ENCODE data around the gene PCDHGC4.

PCDHGC4 gene

GRCh38 chr5:141496038-141496437 is 11.2 kb downstream of the PCDHGC4 start:
- Mint-ChIP-seq H3K36me3 (ENCODE audit: low read depth) (peaks cover 60% of the 10 kb centered on the region), H3K27me3 (ENCODE audit: low read depth, poor library complexity) (peaks cover 6% of the 10 kb centered on the region), H3K4me1 (peaks cover 49% of the 10 kb centered on the region), H3K9me3 (peaks cover 3% of the 10 kb centered on the region), H3K27ac (peak overlapping the region; percentile 96), H3K4me3 (peak overlapping the region; percentile 75)
- TF ChIP-seq, protein P1, sequence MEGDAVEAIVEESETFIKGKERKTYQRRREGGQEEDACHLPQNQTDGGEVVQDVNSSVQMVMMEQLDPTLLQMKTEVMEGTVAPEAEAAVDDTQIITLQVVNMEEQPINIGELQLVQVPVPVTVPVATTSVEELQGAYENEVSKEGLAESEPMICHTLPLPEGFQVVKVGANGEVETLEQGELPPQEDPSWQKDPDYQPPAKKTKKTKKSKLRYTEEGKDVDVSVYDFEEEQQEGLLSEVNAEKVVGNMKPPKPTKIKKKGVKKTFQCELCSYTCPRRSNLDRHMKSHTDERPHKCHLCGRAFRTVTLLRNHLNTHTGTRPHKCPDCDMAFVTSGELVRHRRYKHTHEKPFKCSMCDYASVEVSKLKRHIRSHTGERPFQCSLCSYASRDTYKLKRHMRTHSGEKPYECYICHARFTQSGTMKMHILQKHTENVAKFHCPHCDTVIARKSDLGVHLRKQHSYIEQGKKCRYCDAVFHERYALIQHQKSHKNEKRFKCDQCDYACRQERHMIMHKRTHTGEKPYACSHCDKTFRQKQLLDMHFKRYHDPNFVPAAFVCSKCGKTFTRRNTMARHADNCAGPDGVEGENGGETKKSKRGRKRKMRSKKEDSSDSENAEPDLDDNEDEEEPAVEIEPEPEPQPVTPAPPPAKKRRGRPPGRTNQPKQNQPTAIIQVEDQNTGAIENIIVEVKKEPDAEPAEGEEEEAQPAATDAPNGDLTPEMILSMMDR (IDR thresholded peaks at IDR 0.05) = no peak
- no peak for DNase-seq

- Mint-ChIP-seq H3K27me3 (ENCODE audit: low read depth, poor library complexity) (peaks cover 2% of the 10 kb centered on the region), H3K36me3 (ENCODE audit: low read depth) (peaks cover 84% of the 10 kb centered on the region), H3K27ac (peak overlapping the region; percentile 93), H3K4me3 (no peak overlapping the region), H3K9me3 (no peaks in the 10 kb centered on the region), H3K4me1 (peaks cover 56% of the 10 kb centered on the region)
- TF ChIP-seq, protein P1 (IDR thresholded peaks at IDR 0.05) = no peak
- DNase-seq = peak; percentile 22
These were observed 16.9 kb downstream of the PCDHGC4 start for GRCh38 chr5:141501761-141502160.

- no peak for DNase-seq
- H3K4me3 Mint-ChIP-seq = no peak overlapping the region
- TF ChIP-seq, protein P1 (IDR thresholded peaks at IDR 0.05) = no peak
- H3K4me1 Mint-ChIP-seq = peaks cover 69% of the 10 kb centered on the region
- H3K36me3 Mint-ChIP-seq (ENCODE audit: low read depth) = peaks cover 66% of the 10 kb centered on the region
- H3K27ac Mint-ChIP-seq = peak overlapping the region; percentile 65
- no peaks in the 10 kb centered on the region for H3K9me3 Mint-ChIP-seq
- peaks cover 2% of the 10 kb centered on the region for H3K27me3 Mint-ChIP-seq (ENCODE audit: low read depth, poor library complexity)
These were observed 18.9 kb downstream of the PCDHGC4 start for GRCh38 chr5:141503681-141504080.

DNA sequence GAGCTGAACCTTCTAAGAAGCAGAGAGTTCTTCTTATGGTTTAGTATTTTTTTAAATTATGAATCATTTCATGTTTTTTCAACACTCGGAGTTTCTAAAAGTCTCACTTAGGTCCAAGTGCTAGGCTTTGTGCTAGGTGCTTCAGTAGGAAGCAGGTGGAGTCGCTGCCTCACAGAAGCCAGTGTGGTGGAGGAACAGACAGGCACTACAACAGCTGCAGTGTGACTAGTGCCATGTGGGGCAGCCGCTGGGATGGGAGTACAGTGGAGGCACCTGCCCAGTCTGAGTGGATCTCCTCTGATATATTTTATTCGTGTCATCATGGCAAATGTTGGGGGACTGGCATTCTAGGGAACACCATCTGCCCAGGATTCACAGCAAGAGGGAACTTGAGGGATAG is 19.4 kb downstream of the PCDHGC4 start:
- DNase-seq = no peak
- Mint-ChIP-seq H3K4me3 (no peak overlapping the region), H3K27ac (no peak overlapping the region), H3K4me1 (peaks cover 75% of the 10 kb centered on the region), H3K27me3 (ENCODE audit: low read depth, poor library complexity) (no peaks in the 10 kb centered on the region), H3K36me3 (ENCODE audit: low read depth) (peaks cover 62% of the 10 kb centered on the region), H3K9me3 (no peaks in the 10 kb centered on the region)
- TF ChIP-seq, protein P1 (IDR thresholded peaks at IDR 0.05) = no peak

DNA sequence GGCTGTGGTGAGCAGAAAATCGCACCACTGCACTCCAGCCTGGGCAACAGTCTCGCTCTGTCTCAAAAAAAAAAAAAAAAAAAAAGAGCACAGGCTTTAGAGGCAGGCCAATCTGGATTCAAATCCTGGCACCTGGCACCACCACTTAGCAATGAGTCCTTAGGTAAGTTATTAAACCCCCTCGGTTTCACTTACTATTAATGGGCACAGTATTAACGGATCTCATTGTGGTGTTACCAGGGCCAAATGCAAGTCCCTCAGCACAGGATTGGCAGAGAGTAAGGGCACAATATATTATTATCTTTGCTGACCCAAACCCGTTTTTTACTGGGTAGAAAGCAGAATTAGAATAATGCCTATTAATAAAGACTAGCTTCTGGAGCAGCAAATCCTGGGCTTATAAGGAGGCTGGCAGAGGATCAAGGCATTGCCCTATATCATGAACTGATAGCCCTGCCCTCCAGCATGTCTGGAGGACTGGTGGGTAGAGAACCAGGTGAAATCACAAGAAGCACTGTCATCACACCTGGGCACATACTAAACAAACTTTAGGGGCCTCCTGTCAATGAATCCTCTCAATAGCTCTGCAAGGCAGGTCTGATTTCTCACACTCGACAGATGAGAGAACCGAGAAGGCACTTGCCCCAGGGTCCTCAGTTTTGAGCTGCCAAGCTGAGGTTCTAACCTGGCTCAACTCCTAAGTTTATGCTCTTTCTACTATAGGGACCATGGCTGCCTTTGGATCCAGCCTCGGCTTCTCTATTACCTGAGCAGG is 21.7 kb downstream of the PCDHGC4 start:
- TF ChIP-seq, protein P1 (IDR thresholded peaks at IDR 0.05) = no peak
- H3K27me3 Mint-ChIP-seq (ENCODE audit: low read depth, poor library complexity) = no peaks in the 10 kb centered on the region
- H3K4me3 Mint-ChIP-seq = peak overlapping the region; percentile 73
- peak overlapping the region; percentile 100 for H3K27ac Mint-ChIP-seq
- H3K4me1 Mint-ChIP-seq = peaks cover 88% of the 10 kb centered on the region
- H3K36me3 Mint-ChIP-seq (ENCODE audit: low read depth) = peaks cover 57% of the 10 kb centered on the region
- no peak for DNase-seq
- H3K9me3 Mint-ChIP-seq = no peaks in the 10 kb centered on the region
